Endothelial cell of umbilical vein (primary cell): ENCODE results near the gene RNF145. TPM values are rescaled to one million over a fixed set of nuclear protein-coding genes. Genes with fewer than 3 reads are reported as not detected.

Source experiments
- BruUV-seq: library from RNA; stranded (reverse); fragments of 400-500 nt; replicated peaks from 2 replicates; lab custom pipeline; 2021; lab: Mats Ljungman, UMichigan
- CTCF ChIA-PET: fragments of 300-600, 350-600 bp; sonication (Branson Sonifier 250); formaldehyde crosslinking; loops from one replicate; lab custom pipeline; 2021; ENCODE audit warnings: antibody characterized with exemption, inconsistent platforms; lab: Charles Lee
- POLR2A ChIA-PET: fragments of 300-600, 350-600 bp; sonication (Branson Sonifier 250); formaldehyde crosslinking; loops from one replicate; lab custom pipeline; 2021; ENCODE audit warnings: antibody characterized with exemption, inconsistent platforms; lab: Charles Lee
- DNase-seq: peaks from one replicate; pipeline ENCODE4 v3.0.0-alpha.2; 2011; ENCODE audit warnings: low read depth, low spot score
- FAIRE-seq: peaks from 2 replicates; lab custom pipeline; 2011; peaks lifted over from hg19 to GRCh38; lab: Jason Lieb, UNC
- H2AFZ ChIP-seq: 2 replicates; pipeline ENCODE4 v1.6.0; 2012; ENCODE audit warnings: low read depth, low read length, control low read depth, inconsistent platforms
- H3K27ac ChIP-seq: 2 replicates; pipeline ENCODE4 v1.5.1; 2011; ENCODE audit warnings: low read depth, mild to moderate bottlenecking, control low read depth, low read length, moderate library complexity; ENCODE audit not compliant: insufficient read depth
- H3K27me3 ChIP-seq, 2 experiments: 2 replicates each; pipeline versions ENCODE4 v1.6.0 to v1.6.1; 2011; ENCODE audit warnings: low read length in 2 of 2, mixed read lengths in 1 of 2; ENCODE audit not compliant: control insufficient read depth in 2 of 2, insufficient read depth in 2 of 2
- H3K36me3 ChIP-seq, 2 experiments: 2 replicates in 1 of 2; 3 replicates in 1 of 2; pipeline ENCODE4 v1.5.1; 2011; ENCODE audit warnings: low read length in 2 of 2, mild to moderate bottlenecking in 1 of 2, moderate library complexity in 1 of 2; ENCODE audit not compliant: control insufficient read depth in 2 of 2, insufficient read depth in 2 of 2; ENCODE audit errors: extremely low read depth in 1 of 2
- H3K4me1 ChIP-seq: 3 replicates; pipeline ENCODE4 v1.5.1; 2011; ENCODE audit warnings: mild to moderate bottlenecking, low read length; ENCODE audit not compliant: control insufficient read depth, insufficient read depth; ENCODE audit errors: extremely low read depth
- H3K4me2 ChIP-seq: 2 replicates; pipeline ENCODE4 v1.6.1; 2011; ENCODE audit warnings: low read length, control low read depth, mixed read lengths; ENCODE audit not compliant: insufficient read depth
- H3K4me3 ChIP-seq, 3 experiments: fragments of 200-600 bp in 1 of 3; sonication (generic), shearing (Covaris generic) in 1 of 3; replicated peaks in 1 of 3; 2 replicates each; pipeline ENCODE4 v1.5.1; 2011 to 2016; ENCODE audit warnings: control low read depth in 3 of 3, low read length in 3 of 3, mild to moderate bottlenecking in 2 of 3, inconsistent platforms in 1 of 3, low read depth in 1 of 3, moderate library complexity in 1 of 3; ENCODE audit not compliant: insufficient read depth in 1 of 3
- H3K79me2 ChIP-seq: 2 replicates; pipeline ENCODE4 v1.6.0; 2012; ENCODE audit warnings: low read length, inconsistent platforms; ENCODE audit not compliant: control insufficient read depth, insufficient read depth
- H3K9ac ChIP-seq: replicated peaks from 2 replicates; pipeline ENCODE3; 2011; ENCODE audit warnings: low read length, control low read depth; ENCODE audit not compliant: insufficient read depth; ENCODE audit errors: extremely low read depth
- H3K9me1 ChIP-seq: replicated peaks from 3 replicates; pipeline ENCODE4 v1.6.0; 2011; ENCODE audit warnings: mild to moderate bottlenecking, low read length; ENCODE audit not compliant: control insufficient read depth, insufficient read depth; ENCODE audit errors: extremely low read depth
- H3K9me3 ChIP-seq: replicated peaks from 2 replicates; pipeline ENCODE4 v1.5.1; 2012; ENCODE audit warnings: low read length, inconsistent platforms; ENCODE audit not compliant: control insufficient read depth, insufficient read depth
- H4K20me1 ChIP-seq: replicated peaks from 2 replicates; pipeline ENCODE3; 2011; ENCODE audit warnings: mild to moderate bottlenecking, low read length; ENCODE audit not compliant: control insufficient read depth, insufficient read depth; ENCODE audit errors: extremely low read depth
- EZH2 ChIP-seq: IDR thresholded peaks from 2 replicates; pipeline ENCODE4 v1.6.1; 2012; ENCODE audit warnings: borderline replicate concordance, low read depth, mild to moderate bottlenecking, moderate library complexity, low read length, inconsistent platforms; ENCODE audit not compliant: severe bottlenecking
- FOS ChIP-seq: IDR thresholded peaks from 2 replicates; pipeline ENCODE4 v1.6.1; 2011; ENCODE audit warnings: mild to moderate bottlenecking, low read length, moderate library complexity, borderline replicate concordance; ENCODE audit not compliant: insufficient read depth
- GATA2 ChIP-seq: IDR thresholded peaks from 2 replicates; pipeline ENCODE4 v1.7.0; 2011; ENCODE audit warnings: low read depth, mild to moderate bottlenecking, moderate library complexity, mixed read lengths, low read length; ENCODE audit not compliant: insufficient read length, insufficient read depth
- JUN ChIP-seq: IDR thresholded peaks from 2 replicates; pipeline ENCODE4 v1.6.1; 2011; ENCODE audit warnings: borderline replicate concordance, low read depth; ENCODE audit not compliant: insufficient read length, insufficient read depth
- MYC ChIP-seq: IDR thresholded peaks from one replicate; pipeline ENCODE4 v1.6.1; 2011; ENCODE audit warnings: mild to moderate bottlenecking, low read depth, low read length
- POLR2A ChIP-seq: IDR thresholded peaks from 2 replicates; pipeline ENCODE4 v1.6.1; 2012; ENCODE audit warnings: low read depth, mild to moderate bottlenecking, control low read depth, low read length
- POLR2AphosphoS5 ChIP-seq: IDR thresholded peaks from 2 replicates; pipeline ENCODE4 v1.6.1; 2012; ENCODE audit warnings: low read depth, mild to moderate bottlenecking, control low read depth, low read length, moderate library complexity; ENCODE audit not compliant: insufficient read depth
- dilution Hi-C: fragments of 300-500 bp; cut with MboI; formaldehyde crosslinking; loops from one replicate; pipeline ENCODE4 v1.15.0; 2019; ENCODE audit warnings: low sequenced_read_pairs; ENCODE audit not compliant: extremely low pct_ligation_motif_present
- intact Hi-C: fragments of 100-400 bp; cut with micrococcal nuclease; formaldehyde crosslinking; loops from one replicate; pipeline ENCODE4 v1.10.0; 2022
- polyA plus RNA-seq, 4 experiments: library from polyadenylated mRNA; depleted of rRNA in 3 of 4; stranded (reverse) in 3 of 4; unstranded in 1 of 4; fragments of >200 nt; gene quantifications; 2 replicates each; pipeline versions ENCODE4 v1.2.1 to v1.2.3, GENCODE V29; 2011 to 2012; ENCODE audit warnings: missing spikeins in 1 of 4
- small RNA-seq: library from RNA; depleted of rRNA; stranded (forward); fragments of <200 nt; gene quantifications from one replicate; pipeline ENCODE3, GENCODE V24; 2012; ENCODE audit warnings: low replicate concordance, low read depth; ENCODE audit not compliant: insufficient read depth, insufficient read length
- total RNA-seq: library from RNA; stranded (reverse); gene quantifications from 2 replicates; pipeline ENCODE4 v1.2.3, GENCODE V29; 2021
- TF ChIP-seq, protein P1 (sequence below), 2 donors: IDR thresholded peaks; 1 replicate in 1 of 2; 2 replicates in 1 of 2; pipeline ENCODE4 v1.5.1; 2011; ENCODE audit warnings: low read length in 2 of 2, mild to moderate bottlenecking in 2 of 2, moderate library complexity in 2 of 2, control low read depth in 1 of 2, inconsistent platforms in 1 of 2, low read depth in 1 of 2; ENCODE audit not compliant: insufficient read depth in 1 of 2; ENCODE audit errors: extremely low read depth in 1 of 2
- TF ChIP-seq, protein P2 (sequence below): IDR thresholded peaks from 2 replicates; pipeline ENCODE4 v1.6.1; 2011; ENCODE audit not compliant: insufficient read depth, insufficient read length

RNF145 gene
- total and polyA plus RNA-seq, 2 donors (not counting 3 experiments of a cell fraction or from before 2014, with no cell fraction given): 39.4 to 62.3 TPM

DNA sequence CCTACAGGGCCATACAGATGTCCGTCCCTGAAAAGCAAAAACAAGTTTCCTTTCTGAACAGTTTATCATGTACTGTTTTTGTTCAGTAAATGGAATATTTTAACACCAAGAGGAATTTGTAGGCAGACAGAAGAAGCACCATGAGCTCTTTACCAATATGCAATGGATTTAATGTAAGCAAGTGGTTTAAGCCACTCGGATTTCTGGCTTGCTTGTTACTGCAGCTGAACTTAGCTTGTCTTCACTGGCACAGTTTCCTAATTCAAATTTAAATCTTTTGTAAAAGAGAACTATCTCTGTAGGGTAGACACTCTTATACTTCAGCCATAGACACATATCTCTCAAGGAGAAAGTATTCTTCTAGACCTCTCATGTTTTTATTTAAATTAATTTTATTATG is 96.9 kb downstream of the RNF145 start:
- CTCF ChIA-PET: interaction anchor here (2.0 kb wide), 1 partner anchor 416 kb away, joined by 11 read pairs; no protein-coding TSS in a partner anchor
- no peaks in the 10 kb centered on the region for H4K20me1 ChIP-seq
- intact Hi-C loops: no loop called here

More for the DNA sequence above, 96.9 kb downstream of the RNF145 start:
- TF ChIP-seq, protein P1, sequence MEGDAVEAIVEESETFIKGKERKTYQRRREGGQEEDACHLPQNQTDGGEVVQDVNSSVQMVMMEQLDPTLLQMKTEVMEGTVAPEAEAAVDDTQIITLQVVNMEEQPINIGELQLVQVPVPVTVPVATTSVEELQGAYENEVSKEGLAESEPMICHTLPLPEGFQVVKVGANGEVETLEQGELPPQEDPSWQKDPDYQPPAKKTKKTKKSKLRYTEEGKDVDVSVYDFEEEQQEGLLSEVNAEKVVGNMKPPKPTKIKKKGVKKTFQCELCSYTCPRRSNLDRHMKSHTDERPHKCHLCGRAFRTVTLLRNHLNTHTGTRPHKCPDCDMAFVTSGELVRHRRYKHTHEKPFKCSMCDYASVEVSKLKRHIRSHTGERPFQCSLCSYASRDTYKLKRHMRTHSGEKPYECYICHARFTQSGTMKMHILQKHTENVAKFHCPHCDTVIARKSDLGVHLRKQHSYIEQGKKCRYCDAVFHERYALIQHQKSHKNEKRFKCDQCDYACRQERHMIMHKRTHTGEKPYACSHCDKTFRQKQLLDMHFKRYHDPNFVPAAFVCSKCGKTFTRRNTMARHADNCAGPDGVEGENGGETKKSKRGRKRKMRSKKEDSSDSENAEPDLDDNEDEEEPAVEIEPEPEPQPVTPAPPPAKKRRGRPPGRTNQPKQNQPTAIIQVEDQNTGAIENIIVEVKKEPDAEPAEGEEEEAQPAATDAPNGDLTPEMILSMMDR (IDR thresholded peaks at IDR 0.05; ENCODE audit: extremely low read depth in 1 of 2, insufficient read depth in 1 of 2, low read depth in 1 of 2, low read length in 2 of 2): no peak
- no peak for TF ChIP-seq EZH2
- no peak for TF ChIP-seq MYC
- no peak for TF ChIP-seq POLR2A
- TF ChIP-seq JUN: no peak
- TF ChIP-seq GATA2: no peak
- TF ChIP-seq FOS: no peak
- TF ChIP-seq, protein P2, sequence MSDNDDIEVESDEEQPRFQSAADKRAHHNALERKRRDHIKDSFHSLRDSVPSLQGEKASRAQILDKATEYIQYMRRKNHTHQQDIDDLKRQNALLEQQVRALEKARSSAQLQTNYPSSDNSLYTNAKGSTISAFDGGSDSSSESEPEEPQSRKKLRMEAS: no peak
- no peak for TF ChIP-seq POLR2AphosphoS5
- Histone ChIP-seq H3K9me1 (no peaks in the 10 kb centered on the region), H3K27ac (no peak overlapping the region), H3K27me3 (peaks cover 0 to 11% of the 10 kb centered on the region in 2 experiments), H2AFZ (no peak overlapping the region), H3K36me3 (no peaks in the 10 kb centered on the region), H3K4me2 (no peak overlapping the region), H3K9me3 (no peaks in the 10 kb centered on the region), H3K4me1 (no peaks in the 10 kb centered on the region), H3K9ac (no peak overlapping the region), H3K79me2 (no peaks in the 10 kb centered on the region), H3K4me3 (no peak overlapping the region)
- dilution Hi-C loops: no loop called here
- no peak for FAIRE-seq
- POLR2A ChIA-PET: no interaction called here
- no peak for DNase-seq
- no TSS peak for BruUV-seq

Small RNAs within 50 kb of the gene (small RNA-seq; reads per million reads assigned to genes)
- not detected for gene RF00263

Other genes starting within 250 kb of the RNF145 start
- gene EBF1, start 109.6 kb downstream of the RNF145 start, total RNA-seq: 0.20 and 0.55 TPM in 2 replicates
- gene EBF1, start 109.6 kb downstream of the RNF145 start, polyA plus RNA-seq: 0.06 and 0.07 TPM in 2 replicates
- gene UBLCP1, start 53.7 kb upstream of the RNF145 start, total RNA-seq: 18.2 and 20.3 TPM in 2 replicates
- gene UBLCP1, start 53.7 kb upstream of the RNF145 start, polyA plus RNA-seq: 3.7 and 5.9 TPM in 2 replicates
- not detected in 2 replicates for gene IL12B, start 120.9 kb upstream of the RNF145 start, total RNA-seq
- gene IL12B, start 120.9 kb upstream of the RNF145 start, polyA plus RNA-seq: not detected in 2 replicates